ENCODE results near the gene KCNV2. TPM values are rescaled to one million over a fixed set of nuclear protein-coding genes. Genes with fewer than 3 reads are reported as not detected.

KCNV2 gene
- total and polyA plus RNA-seq, 2 experiments from 2014 or later = 0.60 TPM; not detected in 1

DNA sequence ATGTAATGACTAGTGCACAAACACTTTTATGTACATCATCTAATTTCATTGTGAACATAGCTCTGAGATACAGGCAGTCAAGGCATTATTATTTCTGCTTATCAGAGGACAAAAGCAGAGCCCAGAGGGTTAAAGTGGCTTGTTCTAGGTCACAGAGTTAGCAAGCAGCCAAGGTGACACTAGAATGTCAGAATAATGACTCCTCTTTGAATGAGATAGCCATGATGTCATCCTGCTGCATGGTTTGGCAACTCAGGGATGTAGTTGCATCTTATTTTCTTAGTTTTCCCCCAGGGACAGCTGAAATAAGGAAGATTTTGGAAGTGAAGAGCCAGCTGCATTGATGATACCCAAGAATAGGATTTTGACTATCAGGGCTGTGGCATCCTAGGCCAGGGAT is 54.4 kb downstream of the KCNV2 start (continued):
- TF ChIP-seq STAT1 (IDR thresholded peaks at IDR 0.05; ENCODE audit: unreplicated experiment) (no peak), EZH2 (IDR thresholded peaks at IDR 0.05; ENCODE audit: low read depth, unreplicated experiment) (no peak), CREB1 (CRISPR knock-in tag; IDR thresholded peaks at IDR 0.05; ENCODE audit: low read depth) (no peak), JUNB (IDR thresholded peaks at IDR 0.05; ENCODE audit: unreplicated experiment) (no peak), ZNF114 (CRISPR knock-in tag; IDR thresholded peaks at IDR 0.05) (no peak)
- TF ChIP-seq, protein P1, sequence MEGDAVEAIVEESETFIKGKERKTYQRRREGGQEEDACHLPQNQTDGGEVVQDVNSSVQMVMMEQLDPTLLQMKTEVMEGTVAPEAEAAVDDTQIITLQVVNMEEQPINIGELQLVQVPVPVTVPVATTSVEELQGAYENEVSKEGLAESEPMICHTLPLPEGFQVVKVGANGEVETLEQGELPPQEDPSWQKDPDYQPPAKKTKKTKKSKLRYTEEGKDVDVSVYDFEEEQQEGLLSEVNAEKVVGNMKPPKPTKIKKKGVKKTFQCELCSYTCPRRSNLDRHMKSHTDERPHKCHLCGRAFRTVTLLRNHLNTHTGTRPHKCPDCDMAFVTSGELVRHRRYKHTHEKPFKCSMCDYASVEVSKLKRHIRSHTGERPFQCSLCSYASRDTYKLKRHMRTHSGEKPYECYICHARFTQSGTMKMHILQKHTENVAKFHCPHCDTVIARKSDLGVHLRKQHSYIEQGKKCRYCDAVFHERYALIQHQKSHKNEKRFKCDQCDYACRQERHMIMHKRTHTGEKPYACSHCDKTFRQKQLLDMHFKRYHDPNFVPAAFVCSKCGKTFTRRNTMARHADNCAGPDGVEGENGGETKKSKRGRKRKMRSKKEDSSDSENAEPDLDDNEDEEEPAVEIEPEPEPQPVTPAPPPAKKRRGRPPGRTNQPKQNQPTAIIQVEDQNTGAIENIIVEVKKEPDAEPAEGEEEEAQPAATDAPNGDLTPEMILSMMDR (conservative IDR thresholded peaks at IDR 0.05; ENCODE audit: low read depth in 2 of 2) = no peak
- TF ChIP-seq, protein P2, sequence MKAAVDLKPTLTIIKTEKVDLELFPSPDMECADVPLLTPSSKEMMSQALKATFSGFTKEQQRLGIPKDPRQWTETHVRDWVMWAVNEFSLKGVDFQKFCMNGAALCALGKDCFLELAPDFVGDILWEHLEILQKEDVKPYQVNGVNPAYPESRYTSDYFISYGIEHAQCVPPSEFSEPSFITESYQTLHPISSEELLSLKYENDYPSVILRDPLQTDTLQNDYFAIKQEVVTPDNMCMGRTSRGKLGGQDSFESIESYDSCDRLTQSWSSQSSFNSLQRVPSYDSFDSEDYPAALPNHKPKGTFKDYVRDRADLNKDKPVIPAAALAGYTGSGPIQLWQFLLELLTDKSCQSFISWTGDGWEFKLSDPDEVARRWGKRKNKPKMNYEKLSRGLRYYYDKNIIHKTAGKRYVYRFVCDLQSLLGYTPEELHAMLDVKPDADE (IDR thresholded peaks at IDR 0.05) = no peak
- TF ChIP-seq, protein P3, sequence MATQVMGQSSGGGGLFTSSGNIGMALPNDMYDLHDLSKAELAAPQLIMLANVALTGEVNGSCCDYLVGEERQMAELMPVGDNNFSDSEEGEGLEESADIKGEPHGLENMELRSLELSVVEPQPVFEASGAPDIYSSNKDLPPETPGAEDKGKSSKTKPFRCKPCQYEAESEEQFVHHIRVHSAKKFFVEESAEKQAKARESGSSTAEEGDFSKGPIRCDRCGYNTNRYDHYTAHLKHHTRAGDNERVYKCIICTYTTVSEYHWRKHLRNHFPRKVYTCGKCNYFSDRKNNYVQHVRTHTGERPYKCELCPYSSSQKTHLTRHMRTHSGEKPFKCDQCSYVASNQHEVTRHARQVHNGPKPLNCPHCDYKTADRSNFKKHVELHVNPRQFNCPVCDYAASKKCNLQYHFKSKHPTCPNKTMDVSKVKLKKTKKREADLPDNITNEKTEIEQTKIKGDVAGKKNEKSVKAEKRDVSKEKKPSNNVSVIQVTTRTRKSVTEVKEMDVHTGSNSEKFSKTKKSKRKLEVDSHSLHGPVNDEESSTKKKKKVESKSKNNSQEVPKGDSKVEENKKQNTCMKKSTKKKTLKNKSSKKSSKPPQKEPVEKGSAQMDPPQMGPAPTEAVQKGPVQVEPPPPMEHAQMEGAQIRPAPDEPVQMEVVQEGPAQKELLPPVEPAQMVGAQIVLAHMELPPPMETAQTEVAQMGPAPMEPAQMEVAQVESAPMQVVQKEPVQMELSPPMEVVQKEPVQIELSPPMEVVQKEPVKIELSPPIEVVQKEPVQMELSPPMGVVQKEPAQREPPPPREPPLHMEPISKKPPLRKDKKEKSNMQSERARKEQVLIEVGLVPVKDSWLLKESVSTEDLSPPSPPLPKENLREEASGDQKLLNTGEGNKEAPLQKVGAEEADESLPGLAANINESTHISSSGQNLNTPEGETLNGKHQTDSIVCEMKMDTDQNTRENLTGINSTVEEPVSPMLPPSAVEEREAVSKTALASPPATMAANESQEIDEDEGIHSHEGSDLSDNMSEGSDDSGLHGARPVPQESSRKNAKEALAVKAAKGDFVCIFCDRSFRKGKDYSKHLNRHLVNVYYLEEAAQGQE (IDR thresholded peaks at IDR 0.05; ENCODE audit: unreplicated experiment) = no peak

DNA sequence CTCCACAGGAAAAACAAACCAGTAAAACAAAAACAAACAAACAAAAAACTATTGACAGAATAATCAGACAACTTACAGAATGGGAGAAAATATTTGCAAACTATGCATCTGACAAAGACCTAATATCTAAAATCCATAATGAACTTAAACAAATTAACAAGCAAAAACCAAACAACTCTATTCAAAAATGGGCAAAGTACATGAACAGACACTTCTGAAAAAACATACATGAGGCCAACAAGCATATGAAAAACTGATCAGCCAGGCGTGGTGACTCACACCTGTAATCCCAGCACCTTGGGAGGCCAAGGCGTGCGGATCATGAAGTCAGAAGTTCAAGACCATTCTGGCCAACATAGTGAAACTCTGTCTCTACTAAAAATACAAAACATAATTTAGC is 60.1 kb downstream of the KCNV2 start:
- Histone ChIP-seq H3K79me2 (replicated peaks; ENCODE audit: insufficient read depth) (peaks cover 39% of the 10 kb centered on the region), H3K9me2 (ENCODE audit: insufficient read depth) (peaks cover 4% of the 10 kb centered on the region; the same call in 1 of the 2 replicates), H3K4me1 (ENCODE audit: insufficient read depth) (peaks cover 6% of the 10 kb centered on the region; the same call in 1 of the 2 replicates), H3K4me2 (no peak overlapping the region), H3K27ac (ENCODE audit: low read depth) (no peak overlapping the region), H3K4me3 (no peak overlapping the region), H3K36me3 (ENCODE audit: insufficient read depth) (peaks cover 47% of the 10 kb centered on the region), H4K20me1 (replicated peaks; ENCODE audit: insufficient read depth) (no peaks in the 10 kb centered on the region), H3K27me3 (ENCODE audit: insufficient read depth) (no peaks in the 10 kb centered on the region), H3F3A (replicated peaks; ENCODE audit: low read depth) (no peaks in the 10 kb centered on the region), H2AFZ (no peak overlapping the region)
- no peak for DNase-seq (ENCODE audit: low spot score)
- ATAC-seq = no peak
- TF ChIP-seq POLR2AphosphoS5 (IDR thresholded peaks at IDR 0.05; ENCODE audit: low read depth) (no peak), JUNB (IDR thresholded peaks at IDR 0.05; ENCODE audit: unreplicated experiment) (no peak), EZH2 (IDR thresholded peaks at IDR 0.05; ENCODE audit: low read depth, unreplicated experiment) (no peak), ZNF331 (CRISPR knock-in tag; IDR thresholded peaks at IDR 0.05; ENCODE audit: low read depth) (no peak)
- Mint-ChIP-seq H3K4me1 (peaks cover 4% of the 10 kb centered on the region; the same call in 2 of the 3 replicates), H3K27ac (no peak overlapping the region), H3K27me3 (ENCODE audit: insufficient read depth, low read depth, poor library complexity) (peaks cover 2% of the 10 kb centered on the region), H3K36me3 (ENCODE audit: low read depth) (peaks cover 100% of the 10 kb centered on the region), H3K4me3 (no peak overlapping the region), H3K9me3 (peaks cover 49% of the 10 kb centered on the region)

Measured in GM23338 (cell line).